ENCODE results near the gene CAMK2B. TPM values are rescaled to one million over a fixed set of nuclear protein-coding genes. Genes with fewer than 3 reads are reported as not detected.

CAMK2B gene
- total and polyA plus RNA-seq, 8 donors: 0.17 to 1.1 (median 0.53) TPM

DNA sequence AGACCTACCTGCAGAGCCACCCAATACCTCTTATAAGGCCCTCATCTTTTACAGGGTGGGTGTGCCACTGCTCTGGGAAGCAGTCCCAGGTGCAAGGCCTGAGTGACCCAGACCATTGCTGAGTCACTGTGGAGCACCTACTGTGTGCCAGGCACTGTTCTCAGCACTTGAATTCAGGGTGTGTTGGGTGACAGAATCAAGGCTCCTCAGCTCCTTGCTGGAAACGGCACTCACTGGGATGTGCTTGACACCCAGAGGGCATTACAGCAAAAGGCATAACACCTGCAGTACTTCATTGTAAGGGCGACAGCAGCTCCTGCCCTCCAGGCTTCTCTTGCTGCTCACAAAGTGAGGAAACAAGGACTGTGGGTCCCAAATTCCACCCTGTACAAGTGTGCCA is 7.1 kb downstream of the CAMK2B start:
- intact Hi-C loops (cut with DNase I): no loop called here
- TF ChIP-seq, protein P1, sequence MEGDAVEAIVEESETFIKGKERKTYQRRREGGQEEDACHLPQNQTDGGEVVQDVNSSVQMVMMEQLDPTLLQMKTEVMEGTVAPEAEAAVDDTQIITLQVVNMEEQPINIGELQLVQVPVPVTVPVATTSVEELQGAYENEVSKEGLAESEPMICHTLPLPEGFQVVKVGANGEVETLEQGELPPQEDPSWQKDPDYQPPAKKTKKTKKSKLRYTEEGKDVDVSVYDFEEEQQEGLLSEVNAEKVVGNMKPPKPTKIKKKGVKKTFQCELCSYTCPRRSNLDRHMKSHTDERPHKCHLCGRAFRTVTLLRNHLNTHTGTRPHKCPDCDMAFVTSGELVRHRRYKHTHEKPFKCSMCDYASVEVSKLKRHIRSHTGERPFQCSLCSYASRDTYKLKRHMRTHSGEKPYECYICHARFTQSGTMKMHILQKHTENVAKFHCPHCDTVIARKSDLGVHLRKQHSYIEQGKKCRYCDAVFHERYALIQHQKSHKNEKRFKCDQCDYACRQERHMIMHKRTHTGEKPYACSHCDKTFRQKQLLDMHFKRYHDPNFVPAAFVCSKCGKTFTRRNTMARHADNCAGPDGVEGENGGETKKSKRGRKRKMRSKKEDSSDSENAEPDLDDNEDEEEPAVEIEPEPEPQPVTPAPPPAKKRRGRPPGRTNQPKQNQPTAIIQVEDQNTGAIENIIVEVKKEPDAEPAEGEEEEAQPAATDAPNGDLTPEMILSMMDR (IDR thresholded peaks at IDR 0.05): no peak
- H3K4me3 ChIP-seq: no peak overlapping the region
- no peaks in the 10 kb centered on the region for H3K36me3 ChIP-seq
- no peak overlapping the region for H3K27ac ChIP-seq
- H3K4me1 ChIP-seq: no peaks in the 10 kb centered on the region
- ATAC-seq: no peak
- no peak for DNase-seq
- peaks cover 0 to 2% of the 10 kb centered on the region in 2 donors for H3K9me3 ChIP-seq
- H3K27me3 ChIP-seq: peaks cover 3 to 18% of the 10 kb centered on the region in 2 donors

DNA sequence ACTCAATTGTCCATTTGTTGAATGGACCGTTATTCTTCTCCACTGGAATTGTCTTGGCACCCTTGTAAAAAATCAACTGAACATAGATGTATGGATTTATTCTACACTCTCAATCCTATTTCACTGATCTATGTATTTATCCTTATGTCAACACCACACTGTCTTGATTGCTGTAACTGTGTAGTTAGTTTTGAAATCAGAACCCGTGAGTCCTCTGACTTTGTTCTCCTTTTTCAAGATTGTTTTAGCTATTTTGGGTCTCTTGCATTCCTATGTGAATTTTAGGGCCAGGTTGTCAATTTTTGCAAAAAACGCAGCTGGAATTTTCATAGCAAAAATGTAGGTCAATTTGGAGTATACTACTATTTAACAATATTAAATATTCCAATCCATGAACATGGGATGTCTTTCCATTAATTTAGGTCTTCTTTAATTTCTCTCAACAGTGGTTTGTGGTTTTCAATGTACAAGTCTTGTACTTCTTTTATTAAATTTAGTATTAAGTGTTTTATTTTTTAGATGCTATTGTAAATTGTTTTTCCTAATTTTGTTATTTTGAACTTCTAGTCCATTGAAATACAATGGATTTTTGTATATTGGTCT is 10.0 kb downstream of the CAMK2B start:
- TF ChIP-seq, protein P1 (IDR thresholded peaks at IDR 0.05): no peak
- H3K27me3 ChIP-seq: peaks cover 0 to 15% of the 10 kb centered on the region in 2 donors
- H3K4me3 ChIP-seq: no peak overlapping the region
- H3K9me3 ChIP-seq: peaks cover 0 to 2% of the 10 kb centered on the region in 2 donors
- H3K36me3 ChIP-seq: no peaks in the 10 kb centered on the region
- ATAC-seq: no peak
- intact Hi-C loops (cut with DNase I): no loop called here
- no peak for DNase-seq
- no peaks in the 10 kb centered on the region for H3K4me1 ChIP-seq
- no peak overlapping the region for H3K27ac ChIP-seq

DNA sequence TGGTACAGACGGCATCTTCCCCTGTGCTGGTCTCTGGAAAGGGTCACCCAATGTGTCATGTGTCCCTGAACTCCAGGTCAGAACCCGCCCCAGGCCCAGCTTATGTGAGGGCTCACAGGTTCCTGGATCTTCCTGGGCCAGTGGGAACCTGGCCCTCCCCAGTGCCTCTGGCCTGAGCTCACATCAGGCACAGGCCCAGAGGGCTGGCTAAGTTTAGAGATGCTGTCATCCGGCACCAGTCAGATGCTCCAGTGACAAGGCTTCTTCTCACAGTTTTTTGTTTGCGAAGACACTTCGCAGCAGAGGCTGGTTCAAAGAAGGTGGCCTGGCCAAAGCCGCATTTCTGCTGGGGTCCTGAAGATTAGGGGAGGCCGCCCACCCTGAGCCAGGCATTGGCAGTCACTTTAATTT is 11.8 kb downstream of the CAMK2B start:
- DNase-seq (no peak), ATAC-seq (no peak)
- Histone ChIP-seq H3K27me3 (peaks cover 11 to 32% of the 10 kb centered on the region in 2 donors), H3K36me3 (no peaks in the 10 kb centered on the region), H3K4me3 (no peak overlapping the region), H3K9me3 (peaks cover 0 to 2% of the 10 kb centered on the region in 2 donors), H3K4me1 (peaks cover 7 to 11% of the 10 kb centered on the region in 2 donors), H3K27ac (no peak overlapping the region)
- intact Hi-C loops (cut with DNase I): no loop called here
- TF ChIP-seq, protein P1 (IDR thresholded peaks at IDR 0.05): no peak

DNA sequence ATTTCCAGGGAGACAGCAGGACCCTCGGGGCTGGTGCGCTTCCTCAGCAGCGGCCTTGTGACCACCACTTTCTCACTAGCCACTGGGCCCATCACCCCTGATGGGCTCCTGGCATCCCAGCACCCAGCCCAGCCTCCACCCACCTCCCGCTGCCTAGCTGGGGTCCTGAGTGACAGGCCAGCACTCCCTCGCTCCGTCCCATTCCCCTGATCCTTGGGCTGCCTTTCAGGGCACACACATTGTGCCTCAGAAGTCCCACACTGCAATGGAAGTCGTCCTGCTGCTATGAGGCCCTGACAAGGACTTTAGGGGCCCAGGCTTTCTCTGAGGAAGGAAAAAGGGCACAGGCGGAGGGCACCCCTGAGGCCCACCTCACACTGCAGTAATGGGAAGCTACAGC is 12.4 kb downstream of the CAMK2B start:
- DNase-seq: peak in 1 of 4 donors; percentile 49
- no peak overlapping the region for H3K27ac ChIP-seq

More for the DNA sequence above, 12.4 kb downstream of the CAMK2B start:
- H3K36me3 ChIP-seq: no peaks in the 10 kb centered on the region
- no peak for ATAC-seq
- peaks cover 11 to 34% of the 10 kb centered on the region in 2 donors for H3K27me3 ChIP-seq
- TF ChIP-seq, protein P1 (IDR thresholded peaks at IDR 0.05): no peak
- no peak overlapping the region for H3K4me3 ChIP-seq
- peaks cover 0 to 2% of the 10 kb centered on the region in 2 donors for H3K9me3 ChIP-seq
- intact Hi-C loops (cut with DNase I): no loop called here
- H3K4me1 ChIP-seq: peaks cover 7 to 11% of the 10 kb centered on the region in 2 donors

All from left lung (tissue), 10 donors.